Measurements from ENCODE around the gene C3orf20.

C3orf20 gene

DNA sequence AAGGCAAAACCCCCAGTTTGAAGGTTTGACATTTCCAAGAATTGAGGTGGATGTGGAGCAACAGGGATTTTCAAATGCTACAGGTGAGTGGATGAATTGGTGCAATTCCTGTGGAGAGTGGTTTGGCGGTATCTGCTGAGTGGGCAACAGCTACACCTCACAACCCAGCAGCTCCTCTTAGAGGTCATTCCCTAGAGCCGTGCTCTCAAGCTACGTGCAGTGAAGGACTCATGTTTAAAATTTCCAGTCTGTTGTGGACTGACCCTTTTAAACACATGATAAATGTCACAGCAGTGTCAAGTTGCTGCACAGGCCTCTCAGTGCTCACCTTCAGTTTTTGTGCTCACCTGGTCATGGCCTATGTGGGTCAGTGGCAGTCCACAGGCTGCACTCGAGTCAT is 9.5 kb downstream of the C3orf20 start:
- Histone ChIP-seq H3K4me2 (ENCODE audit: low read length) (no peak overlapping the region), H3K9ac (ENCODE audit: low read length) (no peak overlapping the region), H3K27me3 (ENCODE audit: insufficient read depth, low read length) (no peaks in the 10 kb centered on the region), H3K4me1 (ENCODE audit: insufficient read depth, low read length, severe bottlenecking) (peaks cover 67% of the 10 kb centered on the region), H4K20me1 (ENCODE audit: insufficient read depth, low read length) (no peaks in the 10 kb centered on the region), H3K36me3 (ENCODE audit: insufficient read depth, low read length) (peaks cover 8% of the 10 kb centered on the region; the same call in 1 of the 2 replicates), H3K4me3 (ENCODE audit: low read depth, low read length, poor library complexity, severe bottlenecking) (no peak overlapping the region), H3K9me2 (ENCODE audit: low read depth, low read length) (no peaks in the 10 kb centered on the region), H3F3A (ENCODE audit: insufficient read depth, low read length) (peaks cover 16% of the 10 kb centered on the region), H3K27ac (ENCODE audit: low read depth, low read length, poor library complexity, severe bottlenecking) (peak overlapping the region; percentile 100), H3K79me2 (ENCODE audit: insufficient read depth, low read length) (no peaks in the 10 kb centered on the region), H2AFZ (ENCODE audit: low read length) (no peak overlapping the region), H3K9me3 (ENCODE audit: low read length) (peaks cover 6% of the 10 kb centered on the region; the same call in 1 of the 2 replicates)
- TF ChIP-seq, protein P1, sequence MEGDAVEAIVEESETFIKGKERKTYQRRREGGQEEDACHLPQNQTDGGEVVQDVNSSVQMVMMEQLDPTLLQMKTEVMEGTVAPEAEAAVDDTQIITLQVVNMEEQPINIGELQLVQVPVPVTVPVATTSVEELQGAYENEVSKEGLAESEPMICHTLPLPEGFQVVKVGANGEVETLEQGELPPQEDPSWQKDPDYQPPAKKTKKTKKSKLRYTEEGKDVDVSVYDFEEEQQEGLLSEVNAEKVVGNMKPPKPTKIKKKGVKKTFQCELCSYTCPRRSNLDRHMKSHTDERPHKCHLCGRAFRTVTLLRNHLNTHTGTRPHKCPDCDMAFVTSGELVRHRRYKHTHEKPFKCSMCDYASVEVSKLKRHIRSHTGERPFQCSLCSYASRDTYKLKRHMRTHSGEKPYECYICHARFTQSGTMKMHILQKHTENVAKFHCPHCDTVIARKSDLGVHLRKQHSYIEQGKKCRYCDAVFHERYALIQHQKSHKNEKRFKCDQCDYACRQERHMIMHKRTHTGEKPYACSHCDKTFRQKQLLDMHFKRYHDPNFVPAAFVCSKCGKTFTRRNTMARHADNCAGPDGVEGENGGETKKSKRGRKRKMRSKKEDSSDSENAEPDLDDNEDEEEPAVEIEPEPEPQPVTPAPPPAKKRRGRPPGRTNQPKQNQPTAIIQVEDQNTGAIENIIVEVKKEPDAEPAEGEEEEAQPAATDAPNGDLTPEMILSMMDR (IDR thresholded peaks at IDR 0.05; ENCODE audit: low read length), result no peak
- TF ChIP-seq EZH2 (IDR thresholded peaks at IDR 0.05; ENCODE audit: borderline replicate concordance, low read length), result no peak

DNA sequence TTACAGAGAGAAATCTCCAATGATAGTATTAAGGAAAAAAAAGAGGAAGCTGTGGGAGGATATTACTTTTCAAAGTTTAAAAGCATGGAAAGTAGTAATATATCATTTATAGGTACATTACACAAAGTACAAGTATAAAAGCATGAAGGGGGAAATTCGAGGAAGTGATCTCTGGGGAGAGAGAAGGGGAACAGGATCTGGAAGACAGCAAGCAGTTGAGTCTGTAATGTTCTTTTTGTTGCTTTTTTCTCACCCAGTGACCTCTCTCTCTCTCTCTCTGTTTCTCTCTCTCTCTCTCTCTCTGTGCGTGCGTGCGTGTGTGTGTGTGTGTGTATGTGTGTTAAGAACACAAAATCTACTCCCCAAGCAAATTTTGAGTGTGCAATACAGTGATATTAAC is 10.2 kb downstream of the C3orf20 start:
- Histone ChIP-seq H3K9me3 (ENCODE audit: low read length) (peaks cover 2% of the 10 kb centered on the region; the same call in 1 of the 2 replicates), H4K20me1 (ENCODE audit: insufficient read depth, low read length) (no peaks in the 10 kb centered on the region), H3F3A (ENCODE audit: insufficient read depth, low read length) (peaks cover 16% of the 10 kb centered on the region), H3K79me2 (ENCODE audit: insufficient read depth, low read length) (no peaks in the 10 kb centered on the region), H2AFZ (ENCODE audit: low read length) (no peak overlapping the region), H3K27me3 (ENCODE audit: insufficient read depth, low read length) (no peaks in the 10 kb centered on the region), H3K4me3 (ENCODE audit: low read depth, low read length, poor library complexity, severe bottlenecking) (no peak overlapping the region), H3K4me1 (ENCODE audit: insufficient read depth, low read length, severe bottlenecking) (peaks cover 73% of the 10 kb centered on the region), H3K9me2 (ENCODE audit: low read depth, low read length) (no peaks in the 10 kb centered on the region), H3K36me3 (ENCODE audit: insufficient read depth, low read length) (0 out of 2 replicates have a peak, but pooled peaks cover 2% of the 10 kb centered on the region), H3K4me2 (ENCODE audit: low read length) (peak overlapping the region; percentile 73; the same call in 1 of the 2 replicates), H3K27ac (ENCODE audit: low read depth, low read length, poor library complexity, severe bottlenecking) (peak overlapping the region; percentile 100), H3K9ac (ENCODE audit: low read length) (peak overlapping the region; percentile 62)
- no peak for TF ChIP-seq EZH2 (IDR thresholded peaks at IDR 0.05; ENCODE audit: borderline replicate concordance, low read length)
- TF ChIP-seq, protein P1 (IDR thresholded peaks at IDR 0.05; ENCODE audit: low read length), result no peak

DNA sequence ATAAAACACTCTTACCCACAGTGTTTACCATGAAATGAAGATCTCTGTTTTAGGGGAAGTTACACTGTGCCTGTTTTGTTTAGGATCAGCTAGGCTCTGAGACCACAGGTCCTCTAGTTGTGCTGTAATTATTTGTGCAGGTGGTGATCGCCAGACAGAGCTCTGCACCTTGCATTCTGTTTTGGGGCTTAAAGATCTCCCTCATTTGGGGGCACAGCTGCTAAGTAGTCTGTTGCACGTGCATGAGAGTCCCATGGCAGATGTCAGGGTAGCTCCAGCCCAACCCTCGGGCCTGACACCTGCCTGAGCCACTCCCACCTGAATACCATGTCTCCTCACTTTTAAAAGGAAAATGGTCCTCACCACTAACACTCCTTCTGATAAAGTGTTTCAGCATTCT is 12.4 kb downstream of the C3orf20 start:
- Histone ChIP-seq H3K4me3 (ENCODE audit: low read depth, low read length, poor library complexity, severe bottlenecking) (peak overlapping the region; percentile 19), H2AFZ (ENCODE audit: low read length) (no peak overlapping the region), H3K9me3 (ENCODE audit: low read length) (no peaks in the 10 kb centered on the region), H3K79me2 (ENCODE audit: insufficient read depth, low read length) (no peaks in the 10 kb centered on the region), H3K9me2 (ENCODE audit: low read depth, low read length) (no peaks in the 10 kb centered on the region), H3K4me2 (ENCODE audit: low read length) (peak overlapping the region; percentile 73), H3F3A (ENCODE audit: insufficient read depth, low read length) (peaks cover 16% of the 10 kb centered on the region), H3K4me1 (ENCODE audit: insufficient read depth, low read length, severe bottlenecking) (peaks cover 77% of the 10 kb centered on the region), H4K20me1 (ENCODE audit: insufficient read depth, low read length) (no peaks in the 10 kb centered on the region), H3K36me3 (ENCODE audit: insufficient read depth, low read length) (peaks cover 7% of the 10 kb centered on the region), H3K27me3 (ENCODE audit: insufficient read depth, low read length) (no peaks in the 10 kb centered on the region), H3K27ac (ENCODE audit: low read depth, low read length, poor library complexity, severe bottlenecking) (peak overlapping the region; percentile 100), H3K9ac (ENCODE audit: low read length) (peak overlapping the region; percentile 63)
- TF ChIP-seq, protein P1 (IDR thresholded peaks at IDR 0.05; ENCODE audit: low read length), result no peak
- TF ChIP-seq EZH2 (IDR thresholded peaks at IDR 0.05; ENCODE audit: borderline replicate concordance, low read length), result no peak

Data from OCI-LY1 (cell line).